DMS153 (cell line): Measurements from ENCODE around the gene SPSB1.

Source experiments
- DNase-seq: peaks from one replicate; lab custom pipeline; 2025; lab: John Stamatoyannopoulos, UW

Gene SPSB1

DNA sequence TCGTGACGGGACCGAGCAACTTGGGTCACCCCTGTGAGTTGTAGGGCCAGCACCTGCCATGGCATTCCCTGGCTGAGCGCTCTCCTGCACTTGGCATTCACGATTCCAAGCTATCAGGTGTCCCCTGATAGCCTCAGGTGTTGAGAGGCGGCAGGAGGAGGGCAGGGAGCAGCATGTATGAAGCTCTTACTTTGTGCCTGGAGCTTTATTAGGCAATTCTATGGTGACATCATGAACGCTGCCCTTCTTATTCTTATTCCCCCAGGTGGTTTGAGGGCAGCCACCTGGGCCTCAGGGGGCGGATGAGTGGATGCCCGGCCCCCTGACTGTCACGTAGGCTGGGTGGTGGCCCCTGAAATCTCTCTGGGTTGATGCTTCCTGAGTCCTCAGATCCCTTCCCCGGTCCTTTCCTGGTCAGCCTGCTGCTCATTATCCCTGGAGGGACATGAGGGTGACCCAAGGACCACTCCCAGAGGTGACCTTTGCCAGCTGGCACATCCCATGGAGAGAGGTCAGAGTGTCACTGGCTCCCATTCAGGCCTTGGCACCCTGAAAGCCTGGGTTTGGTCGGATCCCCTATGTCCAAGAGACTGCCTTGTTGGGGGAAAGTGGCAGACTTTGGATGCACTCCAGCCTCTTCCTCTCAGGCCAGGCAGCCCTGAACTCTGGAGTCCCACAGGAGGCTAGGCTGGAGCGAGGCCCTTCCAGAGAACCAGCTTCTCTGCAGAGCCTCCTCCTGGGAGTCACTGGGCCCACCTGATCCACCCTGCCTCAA, 51.9 kb downstream of the SPSB1 start:
- no peak for DNase-seq

GRCh38 chr1:9345471-9345870, 52.8 kb downstream of the SPSB1 start:
- no peak for DNase-seq

DNA sequence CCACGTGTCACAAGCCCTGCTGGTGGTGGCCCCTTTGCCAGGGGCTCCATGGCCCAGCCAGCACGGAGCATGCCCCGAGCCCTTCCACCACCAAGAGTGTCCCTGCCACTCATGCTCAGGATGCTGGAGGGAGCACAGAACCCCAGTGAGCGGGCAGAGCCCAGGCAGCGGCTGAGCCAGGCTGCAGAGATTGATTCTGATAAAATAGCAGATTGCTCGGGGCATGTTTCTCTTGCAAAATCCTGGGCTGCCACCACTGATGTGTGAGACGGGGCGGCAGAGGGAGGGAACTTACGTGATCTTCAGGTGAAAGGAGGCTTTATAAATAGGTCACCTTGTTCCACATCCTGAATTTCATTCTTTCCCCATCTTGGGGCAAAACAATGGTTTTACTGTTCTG, 53.2 kb downstream of the SPSB1 start:
- no peak for DNase-seq

DNA sequence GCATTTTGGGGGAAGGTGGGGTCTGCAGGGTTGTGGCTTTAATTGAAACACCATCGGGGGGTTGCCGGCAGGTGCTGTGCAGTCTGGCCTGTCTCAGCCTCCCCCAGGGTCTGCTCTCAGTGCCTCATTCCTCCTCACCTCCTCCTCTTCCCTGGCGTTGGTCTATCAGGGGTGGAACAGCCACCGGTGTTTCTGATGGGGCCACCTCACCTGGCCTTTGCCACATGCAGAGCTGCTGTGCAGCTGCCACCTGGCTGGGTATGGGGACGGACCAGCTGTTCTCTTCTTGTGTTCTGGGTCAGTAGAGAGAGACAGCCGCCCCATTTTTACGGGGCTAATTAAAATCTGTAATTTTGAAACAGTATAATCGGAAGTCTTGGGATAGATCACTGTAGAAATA, 53.9 kb downstream of the SPSB1 start:
- DNase-seq: no peak

DNA sequence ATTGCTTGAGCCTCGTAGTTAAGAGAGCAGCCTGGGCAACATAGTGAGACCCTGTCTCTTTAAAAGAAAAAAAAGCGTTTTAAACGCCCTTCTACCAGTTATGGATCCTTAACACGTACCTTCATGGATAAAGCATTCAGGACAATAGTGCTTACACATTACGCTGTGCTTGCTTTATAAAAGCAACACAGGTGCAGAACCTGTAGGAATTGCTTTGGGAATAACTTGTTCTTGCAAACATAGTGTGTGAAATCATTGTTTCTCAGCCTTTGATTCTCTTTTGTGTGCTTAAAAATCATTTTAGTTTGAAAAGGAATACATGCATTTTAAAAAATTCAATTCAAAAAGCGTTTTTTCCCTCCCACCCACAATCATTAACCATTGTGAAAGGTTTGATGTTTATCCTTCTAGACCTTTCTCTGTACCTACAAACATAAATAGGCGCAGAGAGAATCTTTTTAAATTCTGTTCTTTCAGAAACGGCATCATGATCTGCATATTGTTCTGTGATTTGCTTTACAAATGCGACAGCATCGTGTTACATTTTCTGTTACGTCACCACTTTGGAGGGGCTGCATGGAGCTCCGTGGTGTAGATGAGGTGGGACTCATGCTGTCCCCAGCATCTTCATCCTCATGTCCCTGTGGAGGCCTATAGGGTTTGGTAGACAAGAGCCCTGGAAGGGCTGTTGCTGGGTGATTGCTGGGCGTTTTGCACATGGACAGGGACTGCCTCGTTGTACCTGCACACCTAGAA, 54.6 kb downstream of the SPSB1 start:
- DNase-seq: no peak

DNA sequence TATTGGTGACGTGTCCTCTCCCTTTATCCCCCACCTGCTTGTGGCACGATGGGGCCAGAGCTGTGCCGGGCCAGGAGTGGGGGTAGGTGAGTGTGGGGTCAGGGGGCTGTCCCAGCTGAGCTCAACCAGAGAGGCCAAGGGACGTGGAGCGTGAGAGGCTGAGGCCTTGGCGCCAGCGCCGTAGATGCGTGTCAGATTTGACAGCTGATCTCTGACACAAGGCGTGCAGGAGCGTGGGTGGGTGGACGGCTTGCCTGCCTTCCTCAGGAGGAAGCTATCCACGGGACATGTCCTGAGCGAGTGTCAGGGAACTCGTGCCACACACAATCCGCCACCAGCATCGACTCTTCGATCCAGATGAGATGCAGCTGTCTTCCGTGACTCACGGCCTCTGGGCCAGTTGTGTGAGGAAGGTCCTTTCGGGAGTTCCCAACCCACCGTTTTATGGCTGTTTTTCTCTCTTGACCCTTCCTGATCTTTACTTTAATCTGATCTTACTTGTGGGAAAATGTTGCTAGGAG, 56.7 kb downstream of the SPSB1 start:
- DNase-seq: no peak

DNA sequence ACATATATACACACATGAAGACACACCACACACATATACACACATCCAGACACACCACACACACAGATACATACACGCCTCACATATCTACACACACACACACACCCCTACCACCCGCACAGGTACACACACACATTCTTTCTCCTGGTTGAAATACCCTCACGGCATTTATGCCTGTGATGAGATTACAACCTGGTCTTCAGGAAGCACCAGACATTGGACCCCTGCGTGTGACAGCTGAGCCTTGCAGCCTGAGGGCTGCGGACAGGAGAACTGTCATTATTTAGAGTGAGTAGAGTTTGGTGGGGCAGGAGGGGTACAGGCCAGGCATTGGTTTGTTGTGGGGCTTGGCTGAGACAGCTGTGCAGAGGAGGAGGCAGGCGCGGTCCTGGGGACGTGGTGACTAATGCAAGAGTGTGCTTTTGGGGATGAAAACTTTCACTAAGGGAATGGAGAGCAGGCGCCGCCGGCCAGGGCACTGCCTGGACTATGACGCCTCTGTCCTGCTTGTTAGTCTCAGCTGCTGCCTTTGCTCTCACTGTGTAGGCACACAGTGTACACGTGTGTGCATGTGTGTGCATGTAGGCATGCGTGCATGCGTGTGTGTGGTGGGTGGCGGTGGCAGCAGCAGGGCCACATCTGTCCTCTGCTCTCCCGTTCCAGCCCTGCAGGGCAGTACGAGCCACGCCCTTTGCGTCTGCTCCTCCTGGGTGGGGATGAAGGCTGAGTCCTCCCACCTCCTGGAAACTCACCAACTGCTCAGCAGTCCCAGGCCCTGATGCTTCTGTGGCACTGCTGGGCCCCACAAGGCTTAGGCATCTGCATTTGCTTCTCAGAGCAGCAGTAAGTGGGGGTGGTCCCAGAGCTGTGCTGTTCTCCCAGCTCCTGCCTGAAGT, 57.6 kb downstream of the SPSB1 start:
- no peak for DNase-seq

DNA sequence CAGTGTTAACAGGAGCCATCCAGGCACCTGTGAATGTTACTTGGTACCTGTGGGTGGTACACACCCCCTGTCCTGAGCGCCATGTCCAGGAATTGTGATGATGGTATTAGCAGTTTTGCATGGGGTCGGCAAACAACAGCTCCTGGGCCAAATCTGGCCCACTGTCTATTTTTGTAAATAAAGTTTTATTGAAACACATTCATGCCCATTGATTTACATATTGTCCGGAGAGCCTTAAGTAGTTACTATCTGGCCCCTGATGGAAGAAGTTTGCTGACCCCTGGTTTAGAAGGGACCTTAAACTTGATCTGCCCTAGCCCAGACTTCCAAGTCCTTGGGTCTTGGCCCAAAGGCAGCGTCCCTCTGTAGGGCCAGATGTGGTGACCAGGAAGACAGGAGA, 58.3 kb downstream of the SPSB1 start:
- no peak for DNase-seq

DNA sequence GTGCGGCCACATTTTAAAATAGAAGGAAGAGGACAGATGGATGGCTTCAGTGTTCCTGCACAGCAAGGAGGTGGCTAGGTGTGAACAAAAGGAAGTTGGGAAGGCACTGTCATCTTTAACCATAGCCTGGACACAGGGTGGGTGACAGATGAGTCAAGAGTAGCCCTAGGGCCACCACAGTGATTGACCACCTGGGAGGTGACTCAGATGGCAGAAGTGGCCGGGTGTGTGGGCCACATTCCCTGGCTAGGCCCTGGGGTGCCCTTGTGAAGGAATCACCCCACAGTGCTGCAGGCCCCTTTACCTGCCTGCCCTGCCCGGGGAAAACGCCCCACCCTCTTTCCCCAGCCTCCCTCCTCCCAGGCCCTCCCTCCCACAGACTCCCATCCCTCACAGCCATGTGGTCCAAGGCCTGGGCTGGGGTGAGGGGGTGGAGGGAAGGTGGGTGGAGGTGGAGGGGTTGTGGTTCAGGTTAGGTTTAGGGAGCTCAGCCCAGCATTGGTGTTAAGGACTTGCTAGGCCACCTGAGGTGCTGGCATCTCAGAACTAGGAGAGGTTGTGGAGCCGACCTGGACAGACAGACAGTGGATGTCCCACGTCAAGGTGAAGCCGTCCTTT, 59.1 kb downstream of the SPSB1 start:
- no peak for DNase-seq

DNA sequence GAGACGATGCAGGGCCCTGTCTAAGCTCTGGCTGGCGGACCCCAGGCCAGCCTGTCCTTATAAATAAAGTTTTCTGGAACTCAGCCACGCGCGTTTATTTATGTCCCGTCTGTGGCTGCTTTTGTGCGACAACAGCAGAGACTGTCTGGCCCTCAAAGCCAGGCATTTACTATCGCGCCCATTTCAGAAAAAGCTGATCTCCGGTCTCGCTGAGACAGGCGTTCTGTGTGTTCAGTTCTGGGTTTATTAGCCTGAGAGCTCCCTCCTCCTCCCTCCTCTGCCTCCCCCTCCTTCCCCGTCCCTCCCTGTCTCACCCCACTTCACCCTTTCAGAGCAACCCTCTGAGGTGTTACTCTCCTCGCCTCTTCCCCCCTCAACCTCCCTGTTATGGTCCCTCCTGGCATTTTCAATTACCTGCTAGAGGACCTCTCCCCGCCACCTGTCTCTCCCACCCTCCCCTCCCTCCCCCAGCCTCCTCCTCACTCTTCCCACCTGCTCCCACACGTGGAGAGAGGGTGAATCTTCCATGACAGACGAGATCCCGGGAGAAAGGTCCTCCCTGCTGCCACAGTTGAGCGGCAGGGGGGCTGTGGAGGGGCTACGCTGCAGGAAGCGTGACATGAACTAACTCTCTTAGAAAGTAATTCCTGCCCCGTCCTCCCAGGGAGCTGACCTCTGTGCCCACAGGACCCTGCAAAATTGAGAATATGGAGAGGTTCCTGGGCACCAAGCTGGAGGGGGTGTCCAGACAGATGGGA, 59.9 kb downstream of the SPSB1 start:
- no peak for DNase-seq

- no peak for DNase-seq
Observed at GRCh38 chr1:9355503-9355902, 62.8 kb downstream of the SPSB1 start.

DNA sequence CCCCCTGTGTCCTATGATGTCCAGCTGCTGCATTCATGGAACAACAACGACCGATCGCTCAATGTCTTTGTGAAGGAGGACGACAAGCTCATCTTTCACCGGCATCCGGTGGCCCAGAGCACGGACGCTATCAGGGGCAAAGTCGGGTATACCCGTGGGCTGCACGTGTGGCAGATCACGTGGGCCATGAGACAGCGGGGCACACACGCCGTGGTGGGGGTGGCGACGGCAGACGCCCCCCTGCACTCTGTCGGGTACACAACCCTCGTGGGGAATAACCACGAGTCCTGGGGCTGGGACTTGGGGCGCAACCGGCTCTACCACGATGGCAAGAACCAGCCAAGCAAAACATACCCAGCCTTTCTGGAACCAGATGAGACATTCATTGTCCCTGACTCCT, 63.3 kb downstream of the SPSB1 start:
- DNase-seq: no peak

DNA sequence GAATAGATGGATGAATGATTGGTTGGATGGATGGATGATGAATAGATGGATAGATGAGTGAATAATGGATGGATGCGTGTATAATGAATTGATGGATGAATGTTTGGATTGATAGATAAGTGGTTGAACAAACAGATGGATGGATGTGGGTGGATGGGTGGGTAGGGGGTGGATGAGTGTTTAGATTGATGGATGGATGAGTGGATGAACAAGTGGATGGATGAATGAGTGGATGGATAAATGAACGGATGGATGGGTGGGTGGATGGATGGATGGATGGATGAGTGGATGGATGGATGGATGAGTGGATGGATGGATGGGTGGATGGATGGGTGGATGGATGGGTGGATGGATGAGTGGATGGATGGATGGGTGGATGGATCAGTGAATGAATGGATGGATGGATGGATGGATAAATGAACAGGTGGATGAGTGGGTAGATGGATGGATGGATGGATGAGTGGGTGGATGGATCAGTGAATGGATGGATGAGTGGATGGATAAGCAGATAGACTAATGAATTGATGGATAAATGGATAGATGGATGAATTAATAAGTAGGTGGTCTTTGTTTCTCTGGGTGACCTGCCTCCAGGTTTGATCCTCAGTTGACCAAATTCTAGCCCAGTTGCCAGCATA, 64.3 kb downstream of the SPSB1 start:
- DNase-seq: no peak

- DNase-seq: no peak
Observed at GRCh38 chr1:9357958-9358357, 65.3 kb downstream of the SPSB1 start.

- DNase-seq: no peak
Observed at GRCh38 chr1:9360371-9361064, 67.8 kb downstream of the SPSB1 start.

DNA sequence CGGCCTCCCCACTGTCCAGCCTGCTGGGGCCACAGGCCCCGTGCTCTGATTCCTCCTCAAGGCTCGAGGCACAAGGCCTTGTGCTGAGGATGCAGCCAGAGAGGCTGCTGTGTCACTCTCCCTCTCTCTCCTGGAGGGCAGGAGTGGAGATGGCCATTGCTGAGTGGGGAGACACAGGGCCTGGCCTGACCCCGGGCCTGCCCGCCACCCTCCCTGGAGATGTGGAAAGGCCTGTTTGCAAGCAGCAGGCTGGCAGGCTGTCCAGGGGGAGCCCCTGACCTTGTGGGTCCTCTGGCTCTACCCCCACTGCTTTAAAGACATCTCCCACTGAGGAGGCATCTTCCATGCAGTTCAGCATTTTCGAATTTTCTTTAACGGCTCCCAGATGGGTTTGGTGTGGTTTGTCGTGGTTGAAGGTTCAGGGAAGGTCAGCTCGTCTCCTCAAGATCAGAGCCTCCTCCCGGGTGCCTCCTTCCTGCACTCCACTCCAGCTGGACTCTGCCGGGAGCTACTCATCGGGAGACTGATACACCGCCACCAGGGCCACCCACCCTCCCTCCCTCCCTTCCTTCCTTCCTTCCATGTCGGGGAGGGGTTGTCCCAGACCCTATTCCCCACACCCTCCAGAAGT, 69.1 kb downstream of the SPSB1 start:
- no peak for DNase-seq

- no peak for DNase-seq
Observed at GRCh38 chr1:9362488-9362887, 69.8 kb downstream of the SPSB1 start.

- no peak for DNase-seq
Observed at GRCh38 chr1:9363061-9363471, 70.4 kb downstream of the SPSB1 start.

DNA sequence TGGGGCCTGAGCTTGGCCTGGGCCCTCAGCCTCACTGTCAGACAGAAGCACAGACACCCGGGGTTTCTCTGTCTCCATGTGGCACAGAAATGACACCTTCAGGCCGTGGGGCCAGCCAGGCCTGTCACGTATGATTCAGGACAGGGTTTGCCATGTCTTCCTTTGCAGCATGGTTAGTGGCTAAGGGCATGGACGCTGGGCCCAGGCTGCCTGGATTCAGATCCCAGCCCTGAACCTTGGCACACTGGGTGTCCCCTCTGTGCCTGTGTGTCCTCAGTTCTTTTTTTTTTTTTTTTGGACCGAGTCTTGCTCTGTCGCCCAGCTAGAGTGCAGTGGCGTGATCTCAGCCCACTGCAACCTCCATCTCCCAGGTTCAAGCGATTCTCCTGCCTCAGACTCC, 73.6 kb downstream of the SPSB1 start:
- no peak for DNase-seq
